Fibroblast of lung (primary cell): ENCODE data around the gene POPDC3. TPM values are rescaled to one million over a fixed set of nuclear protein-coding genes. Genes with fewer than 3 reads are reported as not detected.

Experiments used
- DNase-seq, 2 donors: peaks; one replicate each; pipeline versions ENCODE4 v3.0.0 to v3.0.0-alpha.2; 2010; ENCODE audit warnings: low read depth in 2 of 2
- H2AFZ ChIP-seq: 2 replicates; pipeline ENCODE4 v1.5.1; 2012; ENCODE audit warnings: low read length, control low read depth, inconsistent platforms
- H3K27ac ChIP-seq: 2 replicates; pipeline ENCODE4 v1.5.1; 2011; ENCODE audit warnings: low read length, control low read depth; ENCODE audit not compliant: insufficient read depth
- H3K27me3 ChIP-seq: 2 replicates; pipeline ENCODE4 v1.5.1; 2011; ENCODE audit warnings: mild to moderate bottlenecking, low read length; ENCODE audit not compliant: control insufficient read depth, insufficient read depth
- H3K36me3 ChIP-seq: 2 replicates; pipeline ENCODE4 v1.5.1; 2011; ENCODE audit warnings: low read length; ENCODE audit not compliant: control insufficient read depth, insufficient read depth
- H3K4me1 ChIP-seq: 2 replicates; pipeline ENCODE4 v1.5.1; 2011; ENCODE audit warnings: low read length; ENCODE audit not compliant: control insufficient read depth, insufficient read depth; ENCODE audit errors: extremely low read depth
- H3K4me2 ChIP-seq: 2 replicates; pipeline ENCODE4 v1.5.1; 2011; ENCODE audit warnings: low read length, control low read depth; ENCODE audit not compliant: insufficient read depth; ENCODE audit errors: extremely low read depth
- H3K4me3 ChIP-seq, 4 experiments: fragments of 200-600 bp in 1 of 4; sonication (generic) in 1 of 4; replicated peaks in 1 of 4; 2 replicates each; pipeline ENCODE4 v1.5.1; 2011 to 2016; ENCODE audit warnings: low read length in 4 of 4, low read depth in 3 of 4, mild to moderate bottlenecking in 3 of 4, control low read depth in 2 of 4, inconsistent platforms in 1 of 4, mixed read lengths in 1 of 4; ENCODE audit not compliant: insufficient read depth in 1 of 4; ENCODE audit errors: control extremely low read depth in 1 of 4
- H3K79me2 ChIP-seq: 2 replicates; pipeline ENCODE4 v1.5.1; 2012; ENCODE audit warnings: mild to moderate bottlenecking, low read length, inconsistent platforms; ENCODE audit not compliant: control insufficient read depth, insufficient read depth
- H3K9ac ChIP-seq: 2 replicates; pipeline ENCODE4 v1.5.1; 2011; ENCODE audit warnings: mild to moderate bottlenecking, low read length, control low read depth; ENCODE audit not compliant: insufficient read depth
- H3K9me3 ChIP-seq: 2 replicates; pipeline ENCODE4 v1.5.1; 2012; ENCODE audit warnings: low read depth, low read length; ENCODE audit not compliant: control insufficient read depth, insufficient read depth
- H4K20me1 ChIP-seq: 2 replicates; pipeline ENCODE4 v1.5.1; 2011; ENCODE audit warnings: low read length; ENCODE audit not compliant: control insufficient read depth, insufficient read depth; ENCODE audit errors: extremely low read depth
- EZH2 ChIP-seq: IDR thresholded peaks from 2 replicates; pipeline ENCODE4 v1.5.1; 2012; ENCODE audit warnings: low read length, control low read depth, mild to moderate bottlenecking; ENCODE audit errors: missing control alignments
- polyA plus RNA-seq, 2 donors: library from polyadenylated mRNA; depleted of rRNA in 1 of 2; stranded (reverse) in 1 of 2; unstranded in 1 of 2; fragments of >200 nt; gene quantifications; 2 replicates each; pipeline ENCODE4 v1.2.1, GENCODE V29; 2011 to 2012; ENCODE audit warnings: missing spikeins in 1 of 2
- total RNA-seq: library from RNA; depleted of rRNA; stranded (reverse); fragments of >200 nt; gene quantifications from 2 replicates; pipeline ENCODE4 v1.2.1, GENCODE V29; 2014
- TF ChIP-seq, protein P1 (sequence below), 2 donors: IDR thresholded peaks in 1 of 2; conservative IDR thresholded peaks in 1 of 2; 1 replicate in 1 of 2; 2 replicates in 1 of 2; pipeline ENCODE4 v1.5.1; 2011 to 2012; ENCODE audit warnings: low read length in 2 of 2, control low read depth in 1 of 2, inconsistent platforms in 1 of 2, low read depth in 1 of 2, mild to moderate bottlenecking in 1 of 2

The POPDC3 gene
- total and polyA plus RNA-seq, 2 donors (not counting 1 experiment from before 2014, with no cell fraction given): 14.2 to 18.1 TPM

DNA sequence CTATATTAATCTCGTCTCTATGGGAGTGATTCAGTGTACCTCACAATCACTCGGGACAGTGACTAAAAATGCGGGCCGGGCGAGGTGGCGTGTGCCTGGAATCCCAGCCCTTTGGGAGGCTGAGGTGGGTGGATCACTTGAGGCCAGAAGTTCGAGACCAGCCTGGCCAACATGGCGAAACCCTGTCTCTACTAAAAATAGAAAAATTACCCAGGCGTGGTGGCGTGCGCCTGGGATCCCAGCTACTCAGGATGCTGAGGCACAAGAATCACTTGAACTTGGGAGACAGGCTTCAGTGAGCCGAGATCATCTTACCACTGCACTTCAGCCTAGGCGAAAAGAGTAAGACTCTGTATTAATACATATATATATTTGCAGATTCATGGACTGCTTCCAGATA is 17.4 kb downstream of the POPDC3 start:
- H3K9ac ChIP-seq: no peak overlapping the region
- no peak for DNase-seq
- H3K9me3 ChIP-seq: no peaks in the 10 kb centered on the region
- no peak overlapping the region for H3K4me2 ChIP-seq
- no peak overlapping the region for H2AFZ ChIP-seq
- no peaks in the 10 kb centered on the region for H4K20me1 ChIP-seq
- TF ChIP-seq, protein P1, sequence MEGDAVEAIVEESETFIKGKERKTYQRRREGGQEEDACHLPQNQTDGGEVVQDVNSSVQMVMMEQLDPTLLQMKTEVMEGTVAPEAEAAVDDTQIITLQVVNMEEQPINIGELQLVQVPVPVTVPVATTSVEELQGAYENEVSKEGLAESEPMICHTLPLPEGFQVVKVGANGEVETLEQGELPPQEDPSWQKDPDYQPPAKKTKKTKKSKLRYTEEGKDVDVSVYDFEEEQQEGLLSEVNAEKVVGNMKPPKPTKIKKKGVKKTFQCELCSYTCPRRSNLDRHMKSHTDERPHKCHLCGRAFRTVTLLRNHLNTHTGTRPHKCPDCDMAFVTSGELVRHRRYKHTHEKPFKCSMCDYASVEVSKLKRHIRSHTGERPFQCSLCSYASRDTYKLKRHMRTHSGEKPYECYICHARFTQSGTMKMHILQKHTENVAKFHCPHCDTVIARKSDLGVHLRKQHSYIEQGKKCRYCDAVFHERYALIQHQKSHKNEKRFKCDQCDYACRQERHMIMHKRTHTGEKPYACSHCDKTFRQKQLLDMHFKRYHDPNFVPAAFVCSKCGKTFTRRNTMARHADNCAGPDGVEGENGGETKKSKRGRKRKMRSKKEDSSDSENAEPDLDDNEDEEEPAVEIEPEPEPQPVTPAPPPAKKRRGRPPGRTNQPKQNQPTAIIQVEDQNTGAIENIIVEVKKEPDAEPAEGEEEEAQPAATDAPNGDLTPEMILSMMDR (conservative IDR thresholded peaks at IDR 0.05 in 1 of 2, IDR thresholded peaks at IDR 0.05 in 1 of 2; ENCODE audit: low read depth in 1 of 2, low read length in 2 of 2): no peak
- TF ChIP-seq EZH2: no peak
- H3K27ac ChIP-seq: no peak overlapping the region
- H3K4me1 ChIP-seq: no peaks in the 10 kb centered on the region
- no peak overlapping the region for H3K4me3 ChIP-seq
- H3K27me3 ChIP-seq: no peaks in the 10 kb centered on the region
- no peaks in the 10 kb centered on the region for H3K36me3 ChIP-seq
- no peaks in the 10 kb centered on the region for H3K79me2 ChIP-seq

DNA sequence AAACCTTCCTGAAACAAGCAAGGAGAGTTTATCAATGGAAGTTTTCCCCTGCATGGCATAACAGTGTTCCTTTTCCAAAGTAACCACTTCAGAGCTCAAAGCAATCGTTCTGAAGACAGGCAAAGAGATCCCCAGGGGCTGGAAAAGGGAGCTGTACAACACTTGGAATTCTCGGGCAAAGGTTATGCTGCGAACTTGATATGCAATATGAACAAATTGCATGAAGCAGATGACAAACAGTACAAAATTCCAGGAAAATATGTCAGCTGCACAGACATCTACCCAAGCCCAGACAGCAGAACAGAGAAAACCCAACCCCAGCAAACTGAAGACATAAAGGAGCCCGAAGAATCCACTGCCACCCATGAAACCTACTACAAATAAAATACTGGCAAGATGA is 18.4 kb downstream of the POPDC3 start:
- no peak overlapping the region for H3K4me2 ChIP-seq

DNA sequence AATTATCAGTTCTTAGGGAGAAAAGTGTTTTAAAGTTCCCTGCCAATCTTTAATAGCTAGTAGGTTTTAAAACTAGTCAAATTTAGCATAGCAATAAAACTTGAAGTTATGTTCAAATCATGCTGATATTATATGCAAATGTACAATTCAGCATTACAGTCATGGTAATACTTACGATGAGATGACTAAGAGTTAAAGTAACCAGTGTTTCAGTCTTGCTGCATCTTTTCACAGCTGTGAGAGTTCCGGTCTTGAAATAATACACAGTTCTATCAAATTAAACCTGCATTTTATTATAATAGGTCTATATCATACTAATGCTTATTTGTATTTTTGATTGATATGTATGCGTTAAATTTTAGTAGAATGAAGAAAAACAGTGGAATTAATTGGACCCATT is 26.1 kb downstream of the POPDC3 start:
- H3K79me2 ChIP-seq: no peaks in the 10 kb centered on the region
- no peaks in the 10 kb centered on the region for H3K4me1 ChIP-seq
- no peaks in the 10 kb centered on the region for H3K27me3 ChIP-seq

More for the DNA sequence above, 18.4 kb downstream of the POPDC3 start:
- H2AFZ ChIP-seq: no peak overlapping the region
- H3K36me3 ChIP-seq: no peaks in the 10 kb centered on the region
- H3K79me2 ChIP-seq: no peaks in the 10 kb centered on the region
- no peak overlapping the region for H3K4me3 ChIP-seq
- H3K27ac ChIP-seq: no peak overlapping the region
- TF ChIP-seq EZH2: no peak
- TF ChIP-seq, protein P1 (conservative IDR thresholded peaks at IDR 0.05 in 1 of 2, IDR thresholded peaks at IDR 0.05 in 1 of 2; ENCODE audit: low read depth in 1 of 2, low read length in 2 of 2): no peak
- H4K20me1 ChIP-seq: no peaks in the 10 kb centered on the region
- H3K9ac ChIP-seq: no peak overlapping the region
- DNase-seq: no peak
- no peaks in the 10 kb centered on the region for H3K9me3 ChIP-seq
- no peaks in the 10 kb centered on the region for H3K4me1 ChIP-seq
- no peaks in the 10 kb centered on the region for H3K27me3 ChIP-seq

More for the DNA sequence above, 26.1 kb downstream of the POPDC3 start:
- Histone ChIP-seq H2AFZ (no peak overlapping the region), H3K4me2 (no peak overlapping the region), H3K4me3 (no peak overlapping the region), H3K9ac (no peak overlapping the region), H3K36me3 (no peaks in the 10 kb centered on the region), H4K20me1 (no peaks in the 10 kb centered on the region), H3K9me3 (no peaks in the 10 kb centered on the region), H3K27ac (no peak overlapping the region)
- no peak for DNase-seq
- TF ChIP-seq, protein P1 (conservative IDR thresholded peaks at IDR 0.05 in 1 of 2, IDR thresholded peaks at IDR 0.05 in 1 of 2; ENCODE audit: low read depth in 1 of 2, low read length in 2 of 2): no peak
- TF ChIP-seq EZH2: no peak
